HepG2 (cell line): Measurements from ENCODE around the gene CRAT. TPM values are rescaled to one million over a fixed set of nuclear protein-coding genes. Genes with fewer than 3 reads are reported as not detected.
A peak's percentile ranks its signal among the peaks of the same experiment; 100 is the strongest.

Source experiments
- AGO2 ChIP-seq: fragments of 200-400 bp; formaldehyde crosslinking; optimal IDR thresholded peaks from 2 replicates; pipeline ENCODE3; 2017; ENCODE audit warnings: mild to moderate bottlenecking, low read depth, low read length, moderate library complexity
- ATF1 ChIP-seq: IDR thresholded peaks from 2 replicates; pipeline ENCODE4 v1.6.1; 2016; ENCODE audit warnings: mild to moderate bottlenecking, control low read depth
- HMG20B ChIP-seq: conservative IDR thresholded peaks from 2 replicates; pipeline ENCODE4 v1.6.1; 2016; ENCODE audit warnings: missing genetic modification reagents, missing compliant biosample characterization
- HNRNPUL1 ChIP-seq: fragments of 200-400 bp; formaldehyde crosslinking; IDR thresholded peaks from 2 replicates; pipeline ENCODE4 v1.6.1; 2017; ENCODE audit warnings: low read depth, mild to moderate bottlenecking, low read length, moderate library complexity
- MAFK ChIP-seq, 2 experiments: IDR thresholded peaks in 1 of 2; conservative IDR thresholded peaks in 1 of 2; 2 replicates each; pipeline ENCODE4 v1.6.1; 2011; ENCODE audit warnings: improper control_type of control experiment in 2 of 2, low read length in 2 of 2
- POLR2AphosphoS5 ChIP-seq: IDR thresholded peaks from 2 replicates; pipeline ENCODE4 v1.6.1; 2012; ENCODE audit warnings: low read depth, low read length
- POLR2G ChIP-seq: fragments of 200-400 bp; formaldehyde crosslinking; IDR thresholded peaks from 2 replicates; pipeline ENCODE4 v1.6.1; 2018; ENCODE audit warnings: mild to moderate bottlenecking, low read depth, low read length, moderate library complexity
- SALL2 ChIP-seq: sonication (generic); formaldehyde crosslinking; IDR thresholded peaks from 2 replicates; pipeline ENCODE4 v1.8.1; 2023; ENCODE audit warnings: mild to moderate bottlenecking, missing genetic modification reagents, inconsistent platforms
- SP1 ChIP-seq, 2 experiments: fragments of 450-650 bp in 1 of 2; sonication (generic) in 1 of 2; formaldehyde crosslinking in 1 of 2; IDR thresholded peaks; 2 replicates each; pipeline versions ENCODE4 v1.4.0 to v1.6.1; 2016 to 2020; ENCODE audit warnings: missing genetic modification reagents in 1 of 2
- STAT5B ChIP-seq: sonication (generic); formaldehyde crosslinking; IDR thresholded peaks from 2 replicates; pipeline ENCODE4 v1.4.0; 2020; ENCODE audit warnings: missing genetic modification reagents
- TAF1 ChIP-seq: sonication (generic); formaldehyde crosslinking; IDR thresholded peaks from 2 replicates; pipeline ENCODE4 v1.4.0; 2020; ENCODE audit warnings: missing genetic modification reagents
- YY1 ChIP-seq: IDR thresholded peaks from 2 replicates; pipeline ENCODE4 v1.6.1; 2011; ENCODE audit warnings: low read length, low read depth, moderate library complexity, mild to moderate bottlenecking; ENCODE audit not compliant: insufficient read depth, insufficient replicate concordance
- ZFP91 ChIP-seq: sonication (generic); formaldehyde crosslinking; IDR thresholded peaks from 2 replicates; pipeline ENCODE4 v1.9.0; 2022; ENCODE audit warnings: missing genetic modification reagents, mild to moderate bottlenecking, borderline replicate concordance
- ZMYM3 ChIP-seq: sonication (generic); formaldehyde crosslinking; IDR thresholded peaks from 2 replicates; pipeline ENCODE4 v1.5.1; 2020; ENCODE audit warnings: mild to moderate bottlenecking, missing genetic modification reagents
- ZMYM4 ChIP-seq: sonication (generic); formaldehyde crosslinking; IDR thresholded peaks from 2 replicates; pipeline ENCODE4 v1.8.1; 2023; ENCODE audit warnings: mild to moderate bottlenecking, missing genetic modification reagents
- ZNF264 ChIP-seq: sonication (generic); formaldehyde crosslinking; IDR thresholded peaks from 2 replicates; pipeline ENCODE4 v1.4.0; 2020; ENCODE audit warnings: missing genetic modification reagents
- ZNF441 ChIP-seq: sonication (generic); formaldehyde crosslinking; IDR thresholded peaks from 2 replicates; pipeline ENCODE4 v1.7.0; 2021; ENCODE audit warnings: missing genetic modification reagents, borderline replicate concordance
- ZNF563 ChIP-seq: sonication (generic); formaldehyde crosslinking; IDR thresholded peaks from 2 replicates; pipeline ENCODE4 v1.8.0; 2022; ENCODE audit warnings: mild to moderate bottlenecking, moderate library complexity, missing genetic modification reagents
- ZNF749 ChIP-seq: sonication (generic); formaldehyde crosslinking; IDR thresholded peaks from 2 replicates; pipeline ENCODE4 v1.8.0; 2022; ENCODE audit warnings: mild to moderate bottlenecking, missing genetic modification reagents, moderate library complexity, borderline replicate concordance
- ZNF75D ChIP-seq: sonication (generic); formaldehyde crosslinking; IDR thresholded peaks from 2 replicates; pipeline ENCODE4 v1.8.1; 2023; ENCODE audit warnings: missing genetic modification reagents, mild to moderate bottlenecking, borderline replicate concordance
- ZNF781 ChIP-seq: sonication (generic); formaldehyde crosslinking; IDR thresholded peaks from 2 replicates; pipeline ENCODE4 v1.5.1; 2020; ENCODE audit warnings: borderline replicate concordance, mild to moderate bottlenecking, missing genetic modification reagents; ENCODE audit errors: not compliant biosample characterization
- ZNF784 ChIP-seq: sonication (generic); formaldehyde crosslinking; IDR thresholded peaks from 2 replicates; pipeline ENCODE4 v1.5.1; 2020; ENCODE audit warnings: missing genetic modification reagents, mild to moderate bottlenecking, borderline replicate concordance
- polyA plus RNA-seq, 8 experiments: library from polyadenylated mRNA; depleted of rRNA in 3 of 8; stranded (reverse) in 7 of 8; unstranded in 1 of 8; fragments of >200 nt; fragmentation: Illumina TruSeq in 4 of 8; extraction: Trizol in 4 of 8; gene quantifications; 2 replicates each; pipeline versions ENCODE4 v1.2.1 to v1.2.3, GENCODE V29; 2011 to 2016; ENCODE audit warnings: low read depth in 4 of 8, missing spikeins in 1 of 8, mixed read lengths in 1 of 8; ENCODE audit not compliant: insufficient read depth in 1 of 8
- total RNA-seq, 5 experiments: library from RNA; depleted of rRNA; stranded (reverse); fragments of >200 nt; fragmentation: Illumina TruSeq; extraction: Trizol; gene quantifications; 2 replicates each; pipeline ENCODE4 v1.2.3, GENCODE V29; 2016; ENCODE audit warnings: low read depth in 1 of 5
- TF ChIP-seq, protein P1 (sequence below): IDR thresholded peaks from 2 replicates; pipeline ENCODE4 v1.6.1; 2016; ENCODE audit warnings: low read depth, borderline replicate concordance
- TF ChIP-seq, protein P2 (sequence below): IDR thresholded peaks from 2 replicates; pipeline ENCODE4 v1.6.1; 2012; ENCODE audit warnings: low read length, improper control_type of control experiment

CRAT gene
- total and polyA plus RNA-seq, 2 of the 13 experiments (the other 11 are each of a cell fraction or from before 2014, with no cell fraction given) = 26.1 to 26.6 TPM

GRCh38 chr9:129081388-129081904 lies 29.1 kb downstream of the CRAT start (continued):
- peak; percentile 9 for TF ChIP-seq ZNF781 (CRISPR knock-in tag)
- peak; percentile 32 for TF ChIP-seq AGO2
- peak; percentile 60; the same call in 1 of the 2 replicates for TF ChIP-seq ZNF264 (CRISPR knock-in tag)
- 0 out of 2 replicates have a peak, but pooled peaks have one; percentile 33 for TF ChIP-seq POLR2AphosphoS5
- no peak for TF ChIP-seq SP1 (IDR thresholded peaks at IDR 0.05)
- TF ChIP-seq SP1 (CRISPR knock-in tag; IDR thresholded peaks at IDR 0.05) = no peak
- no peak for TF ChIP-seq HNRNPUL1
- TF ChIP-seq ZNF441 (CRISPR knock-in tag) = 0 out of 2 replicates have a peak, but pooled peaks have one; percentile 11
- 0 out of 2 replicates have a peak, but pooled peaks have one; percentile 1 for TF ChIP-seq ATF1 (CRISPR knock-in tag)
- TF ChIP-seq ZNF75D (CRISPR knock-in tag) = no peak
- no peak for TF ChIP-seq ZNF784 (CRISPR knock-in tag)
- no peak for TF ChIP-seq YY1
- no peak; the same call in 1 of the 2 replicates for TF ChIP-seq SALL2 (CRISPR knock-in tag)
- TF ChIP-seq ZMYM4 (CRISPR knock-in tag) = peak; percentile 7; the same call in 1 of the 2 replicates
- TF ChIP-seq, protein P1, sequence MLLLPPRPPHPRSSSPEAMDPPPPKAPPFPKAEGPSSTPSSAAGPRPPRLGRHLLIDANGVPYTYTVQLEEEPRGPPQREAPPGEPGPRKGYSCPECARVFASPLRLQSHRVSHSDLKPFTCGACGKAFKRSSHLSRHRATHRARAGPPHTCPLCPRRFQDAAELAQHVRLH (CRISPR knock-in tag) = peak; percentile 65; the same call in 1 of the 2 replicates
- TF ChIP-seq, protein P2, sequence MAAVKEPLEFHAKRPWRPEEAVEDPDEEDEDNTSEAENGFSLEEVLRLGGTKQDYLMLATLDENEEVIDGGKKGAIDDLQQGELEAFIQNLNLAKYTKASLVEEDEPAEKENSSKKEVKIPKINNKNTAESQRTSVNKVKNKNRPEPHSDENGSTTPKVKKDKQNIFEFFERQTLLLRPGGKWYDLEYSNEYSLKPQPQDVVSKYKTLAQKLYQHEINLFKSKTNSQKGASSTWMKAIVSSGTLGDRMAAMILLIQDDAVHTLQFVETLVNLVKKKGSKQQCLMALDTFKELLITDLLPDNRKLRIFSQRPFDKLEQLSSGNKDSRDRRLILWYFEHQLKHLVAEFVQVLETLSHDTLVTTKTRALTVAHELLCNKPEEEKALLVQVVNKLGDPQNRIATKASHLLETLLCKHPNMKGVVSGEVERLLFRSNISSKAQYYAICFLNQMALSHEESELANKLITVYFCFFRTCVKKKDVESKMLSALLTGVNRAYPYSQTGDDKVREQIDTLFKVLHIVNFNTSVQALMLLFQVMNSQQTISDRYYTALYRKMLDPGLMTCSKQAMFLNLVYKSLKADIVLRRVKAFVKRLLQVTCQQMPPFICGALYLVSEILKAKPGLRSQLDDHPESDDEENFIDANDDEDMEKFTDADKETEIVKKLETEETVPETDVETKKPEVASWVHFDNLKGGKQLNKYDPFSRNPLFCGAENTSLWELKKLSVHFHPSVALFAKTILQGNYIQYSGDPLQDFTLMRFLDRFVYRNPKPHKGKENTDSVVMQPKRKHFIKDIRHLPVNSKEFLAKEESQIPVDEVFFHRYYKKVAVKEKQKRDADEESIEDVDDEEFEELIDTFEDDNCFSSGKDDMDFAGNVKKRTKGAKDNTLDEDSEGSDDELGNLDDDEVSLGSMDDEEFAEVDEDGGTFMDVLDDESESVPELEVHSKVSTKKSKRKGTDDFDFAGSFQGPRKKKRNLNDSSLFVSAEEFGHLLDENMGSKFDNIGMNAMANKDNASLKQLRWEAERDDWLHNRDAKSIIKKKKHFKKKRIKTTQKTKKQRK = no peak
- TF ChIP-seq ZFP91 (CRISPR knock-in tag) = 0 out of 2 replicates have a peak, but pooled peaks have one; percentile 7
- TF ChIP-seq STAT5B (CRISPR knock-in tag) = no peak
- no peak for TF ChIP-seq HMG20B (CRISPR knock-in tag)
- peak; percentile 50; the same call in 1 of the 2 replicates for TF ChIP-seq TAF1 (CRISPR knock-in tag)
- no peak for TF ChIP-seq MAFK (conservative IDR thresholded peaks at IDR 0.05 in 1 of 2, IDR thresholded peaks at IDR 0.05 in 1 of 2; ENCODE audit: low read length in 2 of 2)
- peak; percentile 87 for TF ChIP-seq ZMYM3 (CRISPR knock-in tag)
- TF ChIP-seq POLR2G = 0 out of 2 replicates have a peak, but pooled peaks have one; percentile 17
- 0 out of 2 replicates have a peak, but pooled peaks have one; percentile 54 for TF ChIP-seq ZNF749 (CRISPR knock-in tag)
- no peak for TF ChIP-seq ZNF563 (CRISPR knock-in tag)
